NCI-H2227 (cell line): ENCODE results near the gene EML6.

ENCODE experiments used
- DNase-seq: peaks from one replicate; lab custom pipeline; 2025; ENCODE audit not compliant: unreplicated experiment; lab: John Stamatoyannopoulos, UW

EML6 gene

GRCh38 chr2:54750040-54750439 lies 26.6 kb downstream of the EML6 start:
- DNase-seq = no peak

- DNase-seq = no peak
Observed at GRCh38 chr2:54752439-54752838, 29.0 kb downstream of the EML6 start.

GRCh38 chr2:54755641-54756326 lies 32.3 kb downstream of the EML6 start:
- peak; percentile 42 for DNase-seq

DNA sequence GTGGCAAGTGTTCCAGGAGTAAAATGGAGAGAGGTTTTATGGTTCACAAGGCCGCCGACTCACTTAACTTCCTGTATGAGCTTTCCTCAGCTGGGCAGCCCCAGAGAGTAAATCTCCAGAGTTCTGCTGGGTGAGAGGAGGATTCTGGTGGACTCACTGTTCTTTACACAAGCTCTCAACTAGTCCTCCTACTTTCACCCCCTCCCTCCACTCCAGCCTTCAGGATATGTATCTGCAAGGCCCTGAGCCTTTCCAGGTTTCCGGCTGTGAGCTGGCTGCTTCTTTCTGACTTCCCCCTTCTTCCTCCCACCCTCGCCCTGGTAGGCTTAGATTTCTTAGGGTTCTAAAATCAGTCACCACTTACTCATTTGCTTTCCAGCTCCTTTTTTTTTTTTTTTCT lies 34.0 kb downstream of the EML6 start:
- no peak for DNase-seq

- no peak for DNase-seq
Observed at GRCh38 chr2:54758951-54759350, 35.5 kb downstream of the EML6 start.

DNA sequence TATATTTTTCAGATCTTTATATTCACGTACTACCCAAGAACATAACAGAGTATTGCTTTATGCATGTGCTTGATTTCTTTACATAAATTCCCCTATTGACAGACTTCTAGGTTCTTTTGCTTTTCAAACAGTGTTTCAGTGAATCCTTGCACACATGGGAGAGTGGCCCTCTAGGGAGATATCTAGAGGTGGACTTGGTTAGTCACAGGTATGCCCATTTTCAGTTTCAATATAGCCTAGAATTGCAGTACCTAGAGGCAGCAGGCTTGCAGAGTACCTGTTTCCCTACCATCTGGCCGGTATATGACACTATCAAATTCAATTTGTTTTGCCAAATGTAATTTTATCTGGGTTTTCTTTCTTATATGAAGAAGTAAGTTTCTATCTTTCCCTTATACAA lies 36.8 kb downstream of the EML6 start:
- DNase-seq = no peak

DNA sequence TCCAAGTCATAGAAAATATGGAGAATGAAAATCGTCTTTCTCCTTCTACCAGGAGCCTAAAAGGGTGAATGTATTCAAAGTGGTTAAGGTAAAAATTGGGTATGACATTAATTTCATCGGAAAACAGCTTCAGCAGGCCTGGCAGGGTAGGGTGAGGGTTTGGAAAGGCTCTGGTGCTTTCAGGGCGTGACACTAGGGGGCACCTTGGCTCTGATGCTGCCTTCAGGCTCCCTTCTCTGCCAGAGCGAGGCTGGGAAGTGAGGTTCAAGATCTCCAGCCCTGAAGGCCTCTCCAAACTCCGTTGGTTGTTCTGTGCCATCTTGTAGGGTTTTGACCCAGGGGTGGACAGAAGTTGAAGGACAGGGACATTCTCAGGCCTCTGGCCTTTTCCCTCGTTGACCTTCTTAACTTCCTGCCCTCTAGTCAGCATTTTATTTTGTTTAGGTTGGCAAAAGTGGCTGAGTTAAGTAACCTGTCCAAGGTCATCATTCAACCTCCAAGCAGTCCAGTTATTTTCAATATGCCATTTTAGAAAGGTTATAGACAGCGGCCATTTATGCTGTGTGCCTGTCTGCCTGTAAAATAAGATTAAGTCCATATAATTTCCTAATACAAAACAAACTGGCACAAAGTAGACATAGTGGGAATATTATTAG lies 40.3 kb downstream of the EML6 start:
- DNase-seq = no peak

GRCh38 chr2:54767921-54768320 lies 44.5 kb downstream of the EML6 start:
- no peak for DNase-seq

DNA sequence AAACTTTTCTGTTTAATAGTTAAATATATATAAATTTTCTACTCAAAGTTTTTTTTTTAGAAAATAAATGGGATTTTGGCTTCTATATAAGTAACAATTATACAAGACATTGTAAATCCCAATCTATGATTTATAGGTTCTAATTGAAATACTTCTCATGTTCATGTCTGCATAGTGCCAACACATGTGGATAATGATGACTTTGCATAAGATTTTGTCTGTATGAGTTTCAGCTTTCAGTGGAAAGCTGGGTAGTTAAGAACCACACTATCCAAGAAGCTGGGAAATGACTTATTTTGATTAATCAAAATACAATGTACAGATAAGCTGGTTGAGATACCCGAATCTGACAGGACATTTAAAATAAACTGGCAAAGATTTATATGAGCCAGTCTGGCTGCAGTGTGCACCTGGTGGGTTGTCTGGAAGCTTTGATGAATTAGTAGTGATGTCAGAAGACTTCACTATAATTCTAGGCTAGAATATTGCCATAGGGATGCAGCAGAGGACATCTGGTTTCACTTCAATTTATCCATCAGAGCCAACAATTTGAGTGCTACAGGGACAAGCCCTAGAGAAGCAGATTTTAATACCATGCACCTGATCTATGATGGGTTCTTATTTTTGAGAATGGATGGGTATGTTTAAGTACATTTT lies 45.4 kb downstream of the EML6 start:
- peak; percentile 21 for DNase-seq

GRCh38 chr2:54770211-54770610 lies 46.7 kb downstream of the EML6 start:
- DNase-seq = no peak

DNA sequence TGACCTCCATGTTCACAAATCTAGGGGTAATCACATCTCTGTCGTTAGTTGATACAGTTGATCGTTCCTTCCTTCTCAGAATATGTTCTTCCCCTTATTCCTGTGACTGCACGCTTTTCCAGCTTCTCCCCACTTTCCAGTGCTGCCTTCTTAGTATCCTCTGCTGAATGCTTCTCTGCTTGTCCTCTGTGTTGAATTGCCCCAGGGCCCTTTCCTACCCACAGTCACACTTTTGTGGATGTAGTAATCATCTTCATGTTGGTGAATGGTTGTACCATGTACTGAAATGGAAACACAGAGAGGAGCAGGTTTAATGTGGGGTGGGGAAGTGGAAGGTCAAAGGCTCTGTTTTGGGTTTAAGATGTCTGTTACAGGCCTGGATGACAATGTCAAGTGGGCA lies 47.2 kb downstream of the EML6 start:
- no peak for DNase-seq

- DNase-seq = no peak
Observed at GRCh38 chr2:54771166-54771885, 47.9 kb downstream of the EML6 start.

DNA sequence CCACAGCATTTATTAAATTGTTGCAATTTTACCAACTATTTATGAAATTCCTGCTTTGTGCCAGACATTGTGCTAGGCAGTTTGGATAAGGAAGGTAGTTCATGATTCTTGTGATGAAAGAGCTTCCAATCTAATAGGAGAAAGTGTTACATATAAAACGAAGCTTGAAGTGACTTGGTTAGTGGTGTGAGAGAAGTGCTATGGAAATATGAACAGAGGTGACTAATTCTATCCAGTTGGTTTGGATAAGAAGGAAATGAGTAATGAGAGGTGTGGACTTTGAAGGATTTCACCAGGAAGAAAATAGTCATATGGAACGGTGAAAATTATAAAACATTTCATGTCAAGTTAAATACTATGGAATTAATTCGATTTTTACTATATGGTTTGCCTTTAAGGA lies 48.6 kb downstream of the EML6 start:
- no peak for DNase-seq

DNA sequence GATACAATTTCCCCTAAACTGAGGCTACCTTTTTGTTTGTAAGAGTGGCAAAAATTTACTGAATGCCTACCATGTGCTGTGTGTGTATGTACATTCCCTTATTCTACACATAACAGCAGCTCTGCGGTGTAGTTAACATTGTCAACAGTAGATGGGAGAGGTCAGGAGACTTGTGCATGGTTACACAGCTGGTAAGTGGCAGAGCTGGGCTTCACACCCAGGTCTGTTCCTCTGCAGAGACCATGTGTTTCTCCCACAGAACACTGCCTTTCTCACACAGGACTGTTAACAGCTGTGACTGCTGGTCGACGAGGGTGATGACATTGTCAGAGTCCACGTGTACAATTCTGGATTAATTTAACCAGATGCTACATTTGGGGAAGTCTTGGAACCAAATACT lies 49.1 kb downstream of the EML6 start:
- DNase-seq = no peak

- no peak for DNase-seq
Observed at GRCh38 chr2:54773233-54773632, 49.8 kb downstream of the EML6 start.

DNA sequence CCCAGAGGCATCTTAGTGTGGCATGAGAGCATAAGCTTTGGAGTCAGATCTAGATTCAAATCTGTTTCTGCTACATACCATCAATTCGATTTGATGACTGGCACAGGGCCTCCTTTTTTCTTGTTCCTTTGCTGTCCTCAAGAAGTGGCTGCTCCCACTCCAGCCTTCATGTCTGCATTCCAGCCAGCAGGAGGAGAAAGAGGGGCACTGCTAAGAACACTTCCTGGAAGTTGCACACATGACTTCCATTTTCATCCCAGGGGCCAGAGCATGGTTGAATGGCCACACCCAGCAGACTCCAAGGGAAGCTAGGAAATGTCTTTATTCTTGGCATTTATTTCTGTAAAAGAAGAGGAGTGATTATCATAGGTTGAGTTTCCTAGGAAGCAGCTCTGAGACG lies 50.4 kb downstream of the EML6 start:
- DNase-seq = no peak

- no peak for DNase-seq
Observed at GRCh38 chr2:54775710-54776109, 52.2 kb downstream of the EML6 start.

DNA sequence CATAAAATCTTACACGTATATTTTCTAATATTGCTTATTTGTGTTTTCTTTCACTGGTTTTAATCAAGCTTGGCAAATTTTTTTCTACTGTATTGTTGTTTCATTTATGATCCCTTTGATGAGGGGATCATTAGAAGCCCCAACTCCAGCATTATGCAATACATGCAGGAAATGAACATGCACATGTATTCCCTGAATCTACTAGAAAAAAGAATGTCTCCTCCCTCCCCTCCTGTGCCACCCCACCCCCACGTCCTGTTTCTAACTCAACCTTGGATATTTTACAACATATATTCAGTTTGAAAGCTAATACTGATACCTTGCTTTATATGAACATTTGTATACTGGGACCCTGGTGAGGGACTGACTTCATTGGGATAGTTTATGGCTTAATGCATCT lies 53.0 kb downstream of the EML6 start:
- DNase-seq = no peak

DNA sequence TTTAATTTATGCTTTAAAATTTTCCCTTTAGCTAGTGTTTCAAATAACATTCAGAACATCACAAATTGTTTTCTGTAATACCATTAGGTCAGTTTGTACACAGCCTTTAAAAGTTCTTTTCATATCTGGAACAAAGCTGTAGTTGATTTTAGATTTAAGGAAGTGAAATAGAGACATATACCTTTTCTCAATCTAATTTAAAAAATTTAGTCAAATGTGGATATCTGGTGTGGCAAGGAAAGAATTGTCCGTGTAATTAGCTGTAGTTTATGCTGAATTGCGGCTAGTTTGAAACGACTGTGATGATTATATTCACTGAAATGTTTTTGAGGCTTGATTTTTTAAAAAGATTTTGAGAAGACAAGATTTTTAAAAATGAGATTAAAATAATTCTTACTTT lies 59.9 kb downstream of the EML6 start:
- DNase-seq = no peak

DNA sequence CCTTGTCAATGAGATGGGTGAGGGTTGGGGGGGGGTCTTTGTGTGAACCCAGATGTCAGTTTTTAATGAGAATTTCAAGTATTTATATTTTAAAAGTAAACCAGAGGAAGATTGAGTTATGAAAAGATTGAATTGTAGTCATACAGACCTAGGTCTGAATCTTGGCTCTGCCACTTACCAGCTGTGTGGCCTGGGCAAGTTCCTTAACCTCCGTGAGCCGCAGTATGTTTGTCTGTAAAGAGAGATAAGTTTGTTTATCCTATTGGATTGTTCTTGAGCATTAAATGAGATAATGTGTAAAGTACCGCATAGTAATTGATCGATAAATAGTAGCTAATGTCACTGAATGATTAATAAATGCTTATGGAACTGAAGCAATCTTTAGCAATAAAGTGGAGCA lies 63.8 kb downstream of the EML6 start:
- no peak for DNase-seq

- DNase-seq = no peak
Observed at GRCh38 chr2:54787755-54788366, 64.4 kb downstream of the EML6 start.
